Panc1 (cell line): ENCODE data around the gene BPIFA3. TPM values are rescaled to one million over a fixed set of nuclear protein-coding genes. Genes with fewer than 3 reads are reported as not detected.
"Not testable (repeated sequence)": the region's sequence is repeated elsewhere in the genome, so short reads cannot be mapped to it uniquely, and the experiment has no call there.

Experiments used
- ATAC-seq: fragments of 200-7000 bp; cut with Tn5 transposase; 2 replicates; pipeline ENCODE4 v1.9.1; 2020; ENCODE audit warnings: mild to moderate bottlenecking, moderate library complexity
- BruUV-seq: library from RNA; stranded (reverse); fragments of 400-500 nt; replicated peaks from 2 replicates; lab custom pipeline; 2021; lab: Mats Ljungman, UMichigan
- CTCF ChIA-PET: fragments of 300-600 bp; sonication (Branson Sonifier 250); formaldehyde crosslinking; loops from one replicate; lab custom pipeline; 2022; ENCODE audit warnings: antibody characterized with exemption; lab: Charles Lee
- POLR2A ChIA-PET: fragments of 300-600 bp; sonication (Branson Sonifier 250); formaldehyde crosslinking; loops from one replicate; lab custom pipeline; 2022; ENCODE audit warnings: antibody characterized with exemption; lab: Charles Lee
- DNase-seq: peaks from one replicate; pipeline ENCODE4 v3.0.0-alpha.2; 2010; ENCODE audit warnings: low read depth, low spot score
- H3K27ac ChIP-seq: 2 replicates; pipeline ENCODE4 v1.5.1; 2011; ENCODE audit warnings: mild to moderate bottlenecking, low read length, inconsistent platforms
- H3K27me3 ChIP-seq: fragments of 200-500 bp; sonication (Bioruptor generic); 2 replicates; pipeline ENCODE4 v1.6.0; 2014; ENCODE audit warnings: low read length, inconsistent platforms; ENCODE audit not compliant: control insufficient read depth, insufficient read depth
- H3K36me3 ChIP-seq: fragments of 200-500 bp; sonication (Bioruptor generic); 2 replicates; pipeline ENCODE4 v1.5.1; 2014; ENCODE audit warnings: inconsistent platforms, mild to moderate bottlenecking, low read length, moderate library complexity; ENCODE audit not compliant: control insufficient read depth, insufficient read depth
- H3K4me1 ChIP-seq: 2 replicates; pipeline ENCODE4 v1.5.1; 2011; ENCODE audit warnings: inconsistent platforms, mild to moderate bottlenecking, low read length, moderate library complexity; ENCODE audit not compliant: control insufficient read depth, insufficient read depth
- H3K4me3 ChIP-seq, 2 experiments: 2 replicates each; pipeline ENCODE4 v1.5.1; 2011 to 2012; ENCODE audit warnings: low read depth in 2 of 2, low read length in 2 of 2, mild to moderate bottlenecking in 2 of 2, inconsistent platforms in 1 of 2, moderate library complexity in 1 of 2
- H3K9me3 ChIP-seq: fragments of 200-500 bp; sonication (Bioruptor generic); 2 replicates; pipeline ENCODE4 v1.5.1; 2014; ENCODE audit warnings: low read depth, mild to moderate bottlenecking, inconsistent platforms, low read length, moderate library complexity; ENCODE audit not compliant: control insufficient read depth, insufficient read depth
- POLR2AphosphoS5 ChIP-seq: IDR thresholded peaks from 2 replicates; pipeline ENCODE4 v1.6.1; 2012; ENCODE audit warnings: mild to moderate bottlenecking, low read depth, low read length, moderate library complexity
- SIN3A ChIP-seq: IDR thresholded peaks from 2 replicates; pipeline ENCODE4 v1.6.1; 2012; ENCODE audit warnings: low read depth, mild to moderate bottlenecking, low read length, moderate library complexity, borderline replicate concordance; ENCODE audit not compliant: insufficient read depth
- TCF7L2 ChIP-seq: IDR thresholded peaks from 2 replicates; pipeline ENCODE4 v1.6.1; 2011; ENCODE audit warnings: mild to moderate bottlenecking, low read depth, low read length, inconsistent platforms
- in situ Hi-C: cut with HindIII; loops from 2 replicates; pipeline ENCODE4 v1.10.0; 2016; ENCODE audit warnings: low sequenced_read_pairs, low pct_unique_long_range_greater_than_20kb
- intact Hi-C: fragments of 100-400 bp; cut with micrococcal nuclease; formaldehyde crosslinking; loops from one replicate; pipeline ENCODE4 v1.10.0; 2022; ENCODE audit not compliant: unreplicated experiment
- total RNA-seq: library from RNA; stranded (reverse); gene quantifications from one replicate; pipeline ENCODE4 v1.2.1, GENCODE V29; 2021; ENCODE audit not compliant: unreplicated experiment
- TF ChIP-seq, protein P1 (sequence below): fragments of 450-650 bp; IDR thresholded peaks from 2 replicates; pipeline ENCODE4 v1.5.1; 2017; ENCODE audit warnings: mild to moderate bottlenecking
- TF ChIP-seq, protein P2 (sequence below), 2 experiments: IDR thresholded peaks; 2 replicates each; pipeline ENCODE4 v1.6.1; 2011 to 2012; ENCODE audit warnings: low read depth in 2 of 2, control low read depth in 1 of 2, low read length in 1 of 2, mild to moderate bottlenecking in 1 of 2, moderate library complexity in 1 of 2; ENCODE audit not compliant: insufficient read depth in 1 of 2

BPIFA3 gene
- total RNA-seq, 1 experiment from 2014 or later, result not detected

DNA sequence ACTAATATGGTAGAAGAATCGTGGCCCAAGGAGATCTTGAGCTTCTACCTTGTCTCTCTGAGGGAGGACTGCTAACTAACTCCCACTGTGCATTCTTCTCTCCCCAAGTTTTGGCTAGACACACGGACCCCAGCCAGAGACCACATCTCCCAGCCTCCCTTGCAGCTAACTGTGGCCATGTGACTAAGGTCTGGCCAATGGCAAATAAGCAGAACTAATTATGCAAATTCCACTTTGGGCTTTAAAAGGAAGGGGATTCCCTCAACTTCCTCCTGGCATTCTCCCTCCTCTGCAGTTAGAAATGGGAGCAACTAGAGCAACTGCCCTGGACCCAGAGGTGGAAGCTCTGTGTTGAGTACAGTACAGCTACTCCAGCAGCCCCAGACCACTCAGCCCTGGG lies 33.8 kb upstream of the BPIFA3 start:
- POLR2A ChIA-PET, result no interaction called here
- in situ Hi-C loops (no loop called here), intact Hi-C loops (no loop called here)
- DNase-seq, result no peak
- ATAC-seq, result no peak
- Histone ChIP-seq H3K4me1 (no peaks in the 10 kb centered on the region), H3K27me3 (no peaks in the 10 kb centered on the region), H3K27ac (no peak overlapping the region), H3K36me3 (no peaks in the 10 kb centered on the region), H3K4me3 (no peak overlapping the region), H3K9me3 (no peaks in the 10 kb centered on the region)
- no TSS peak for BruUV-seq
- TF ChIP-seq POLR2AphosphoS5 (no peak), TCF7L2 (no peak), SIN3A (no peak)
- TF ChIP-seq, protein P1, sequence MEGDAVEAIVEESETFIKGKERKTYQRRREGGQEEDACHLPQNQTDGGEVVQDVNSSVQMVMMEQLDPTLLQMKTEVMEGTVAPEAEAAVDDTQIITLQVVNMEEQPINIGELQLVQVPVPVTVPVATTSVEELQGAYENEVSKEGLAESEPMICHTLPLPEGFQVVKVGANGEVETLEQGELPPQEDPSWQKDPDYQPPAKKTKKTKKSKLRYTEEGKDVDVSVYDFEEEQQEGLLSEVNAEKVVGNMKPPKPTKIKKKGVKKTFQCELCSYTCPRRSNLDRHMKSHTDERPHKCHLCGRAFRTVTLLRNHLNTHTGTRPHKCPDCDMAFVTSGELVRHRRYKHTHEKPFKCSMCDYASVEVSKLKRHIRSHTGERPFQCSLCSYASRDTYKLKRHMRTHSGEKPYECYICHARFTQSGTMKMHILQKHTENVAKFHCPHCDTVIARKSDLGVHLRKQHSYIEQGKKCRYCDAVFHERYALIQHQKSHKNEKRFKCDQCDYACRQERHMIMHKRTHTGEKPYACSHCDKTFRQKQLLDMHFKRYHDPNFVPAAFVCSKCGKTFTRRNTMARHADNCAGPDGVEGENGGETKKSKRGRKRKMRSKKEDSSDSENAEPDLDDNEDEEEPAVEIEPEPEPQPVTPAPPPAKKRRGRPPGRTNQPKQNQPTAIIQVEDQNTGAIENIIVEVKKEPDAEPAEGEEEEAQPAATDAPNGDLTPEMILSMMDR, result no peak
- TF ChIP-seq, protein P2, sequence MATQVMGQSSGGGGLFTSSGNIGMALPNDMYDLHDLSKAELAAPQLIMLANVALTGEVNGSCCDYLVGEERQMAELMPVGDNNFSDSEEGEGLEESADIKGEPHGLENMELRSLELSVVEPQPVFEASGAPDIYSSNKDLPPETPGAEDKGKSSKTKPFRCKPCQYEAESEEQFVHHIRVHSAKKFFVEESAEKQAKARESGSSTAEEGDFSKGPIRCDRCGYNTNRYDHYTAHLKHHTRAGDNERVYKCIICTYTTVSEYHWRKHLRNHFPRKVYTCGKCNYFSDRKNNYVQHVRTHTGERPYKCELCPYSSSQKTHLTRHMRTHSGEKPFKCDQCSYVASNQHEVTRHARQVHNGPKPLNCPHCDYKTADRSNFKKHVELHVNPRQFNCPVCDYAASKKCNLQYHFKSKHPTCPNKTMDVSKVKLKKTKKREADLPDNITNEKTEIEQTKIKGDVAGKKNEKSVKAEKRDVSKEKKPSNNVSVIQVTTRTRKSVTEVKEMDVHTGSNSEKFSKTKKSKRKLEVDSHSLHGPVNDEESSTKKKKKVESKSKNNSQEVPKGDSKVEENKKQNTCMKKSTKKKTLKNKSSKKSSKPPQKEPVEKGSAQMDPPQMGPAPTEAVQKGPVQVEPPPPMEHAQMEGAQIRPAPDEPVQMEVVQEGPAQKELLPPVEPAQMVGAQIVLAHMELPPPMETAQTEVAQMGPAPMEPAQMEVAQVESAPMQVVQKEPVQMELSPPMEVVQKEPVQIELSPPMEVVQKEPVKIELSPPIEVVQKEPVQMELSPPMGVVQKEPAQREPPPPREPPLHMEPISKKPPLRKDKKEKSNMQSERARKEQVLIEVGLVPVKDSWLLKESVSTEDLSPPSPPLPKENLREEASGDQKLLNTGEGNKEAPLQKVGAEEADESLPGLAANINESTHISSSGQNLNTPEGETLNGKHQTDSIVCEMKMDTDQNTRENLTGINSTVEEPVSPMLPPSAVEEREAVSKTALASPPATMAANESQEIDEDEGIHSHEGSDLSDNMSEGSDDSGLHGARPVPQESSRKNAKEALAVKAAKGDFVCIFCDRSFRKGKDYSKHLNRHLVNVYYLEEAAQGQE (IDR thresholded peaks at IDR 0.05; ENCODE audit: insufficient read depth in 1 of 2, low read depth in 2 of 2, low read length in 1 of 2), result no peak
- CTCF ChIA-PET, result no interaction called here

GRCh38 chr20:33185031-33185590 lies 32.0 kb upstream of the BPIFA3 start:
- ATAC-seq, in situ Hi-C loops: not testable (repeated sequence)

DNA sequence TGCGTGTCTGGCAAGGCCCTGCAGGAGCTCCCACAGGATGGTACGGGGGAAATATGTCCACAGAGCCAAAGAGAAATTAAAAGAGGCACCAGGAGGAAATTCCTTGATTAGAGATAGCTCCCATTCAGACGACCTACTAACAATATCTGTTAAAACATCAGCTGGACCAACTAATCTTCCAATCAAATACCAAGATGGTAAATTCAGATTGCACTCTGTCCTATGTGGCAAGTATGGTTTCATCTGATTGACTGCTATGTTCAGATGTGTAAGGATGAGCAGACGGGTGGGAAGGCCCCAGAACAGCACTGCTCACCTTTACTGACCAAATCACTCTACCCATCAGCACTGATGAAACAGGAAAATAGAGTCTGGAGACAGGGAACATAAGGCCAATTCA lies 29.7 kb upstream of the BPIFA3 start:
- no peak overlapping the region for H3K27ac ChIP-seq
- no peaks in the 10 kb centered on the region for H3K9me3 ChIP-seq
- H3K27me3 ChIP-seq, result 0 out of 2 replicates have a peak, but pooled peaks cover 2% of the 10 kb centered on the region
- POLR2A ChIA-PET, result no interaction called here
- BruUV-seq, result no TSS peak
- no peaks in the 10 kb centered on the region for H3K36me3 ChIP-seq
- intact Hi-C loops, result no loop called here
- no peak overlapping the region for H3K4me3 ChIP-seq
- no peak for TF ChIP-seq POLR2AphosphoS5
- TF ChIP-seq, protein P1, result no peak
- no peak for ATAC-seq
- CTCF ChIA-PET, result no interaction called here
- H3K4me1 ChIP-seq, result no peaks in the 10 kb centered on the region
- no peak for DNase-seq
- in situ Hi-C loops, result no loop called here

More at GRCh38 chr20:33185031-33185590, 32.0 kb upstream of the BPIFA3 start:
- intact Hi-C loops, POLR2A ChIA-PET, H3K27ac ChIP-seq, DNase-seq, CTCF ChIA-PET, H3K4me1 ChIP-seq, BruUV-seq, H3K9me3 ChIP-seq, H3K27me3 ChIP-seq, H3K4me3 ChIP-seq, H3K36me3 ChIP-seq: not testable (repeated sequence)
